ENCODE results near the gene CCDC43.

The CCDC43 gene

DNA sequence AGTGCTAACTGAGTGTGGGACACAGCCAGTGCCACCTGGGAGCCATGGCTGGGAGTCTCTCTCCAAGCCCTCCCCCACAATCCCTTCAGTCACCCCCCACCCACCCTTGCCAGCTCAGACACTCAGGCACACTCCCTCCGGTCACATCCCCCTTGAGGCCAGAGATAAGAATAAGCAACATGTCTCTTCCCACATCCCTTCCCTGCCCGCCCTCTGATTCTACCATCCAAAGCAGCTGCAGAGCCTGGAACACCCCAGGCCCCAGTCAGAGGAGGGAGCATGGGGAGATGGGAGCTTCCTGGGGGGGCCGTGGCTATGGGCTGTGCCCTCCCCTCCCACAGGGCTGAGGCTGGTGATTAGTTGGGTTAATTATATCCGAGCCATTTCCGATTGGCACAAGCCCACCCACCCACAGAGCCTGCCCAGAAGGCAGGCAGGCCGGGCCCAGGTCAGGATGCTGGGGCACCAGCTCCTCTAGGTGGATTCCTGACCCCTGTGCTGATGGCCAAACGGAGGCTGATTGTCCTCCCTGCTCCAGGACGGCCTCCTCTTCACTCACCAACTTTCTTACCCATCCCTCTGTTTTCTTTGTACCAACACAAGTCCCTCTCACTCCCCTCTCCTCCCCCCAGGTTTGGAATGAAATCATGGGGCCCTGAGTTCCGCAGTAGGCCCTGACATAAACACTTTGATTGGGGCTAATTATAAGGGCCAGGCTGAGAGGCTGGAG, 61.9 kb downstream of the CCDC43 start:
- DNase-seq (ENCODE audit: low read depth, low spot score), result no peak
